T-helper 1 cell treated with Interleukin-12 subunit alpha and Interleukin-12 subunit beta and Interleukin-4 antibody, amounts not matched to agents 30 μg/mL and 1 μg/mL, for 36 hours (primary cell): ENCODE data around the gene SLC26A1.

ENCODE experiments used
- H3K27ac Mint-ChIP-seq: one replicate; pipeline ENCODE4 v1.8.0; 2021; ENCODE audit warnings: mild to moderate bottlenecking, mixed read lengths
- H3K27me3 Mint-ChIP-seq: one replicate; pipeline ENCODE4 v1.8.0; 2021; ENCODE audit warnings: low read depth, mixed read lengths
- H3K36me3 Mint-ChIP-seq: one replicate; pipeline ENCODE4 v1.8.0; 2021; ENCODE audit warnings: low read depth, mixed read lengths
- H3K4me1 Mint-ChIP-seq: one replicate; pipeline ENCODE4 v1.8.0; 2021; ENCODE audit warnings: low read depth, mixed read lengths
- H3K4me3 Mint-ChIP-seq: one replicate; pipeline ENCODE4 v1.8.0; 2021; ENCODE audit warnings: mild to moderate bottlenecking, moderate library complexity, mixed read lengths
- H3K9me3 Mint-ChIP-seq: one replicate; pipeline ENCODE4 v1.8.0; 2021; ENCODE audit warnings: mixed read lengths

Gene SLC26A1

DNA sequence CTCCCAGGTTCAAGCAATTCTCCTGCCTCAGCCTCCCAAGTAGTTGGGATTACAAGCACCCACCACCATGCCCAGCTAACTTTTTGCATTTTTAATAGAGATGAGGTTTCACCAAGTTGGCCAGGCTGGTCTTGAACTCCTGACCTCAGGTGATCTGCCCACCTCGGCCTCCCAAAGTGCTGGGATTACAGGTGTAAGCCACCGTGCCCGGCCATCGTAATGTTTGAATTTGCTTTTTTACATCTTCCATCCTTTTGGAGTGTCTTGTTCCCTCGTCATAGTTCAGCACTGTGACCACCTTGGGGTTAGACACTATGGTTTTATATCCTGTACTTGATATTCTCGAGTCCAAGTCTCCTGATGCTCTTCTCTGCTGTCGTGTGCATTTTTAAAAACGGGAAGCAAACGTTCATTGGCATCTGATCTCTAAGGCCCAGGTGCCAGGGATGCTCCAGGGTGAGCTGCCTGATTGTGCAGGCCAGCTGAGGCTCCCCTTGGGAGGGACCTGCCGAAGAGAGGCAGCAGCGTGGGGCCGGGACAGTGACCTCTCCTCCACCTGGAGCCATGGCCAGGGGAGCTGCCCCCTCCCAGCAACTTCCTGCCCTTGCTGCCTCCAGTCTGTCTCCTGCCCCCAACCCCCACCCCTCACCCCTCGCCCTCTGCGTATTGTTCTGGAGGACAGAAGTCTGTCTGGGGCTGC, 36.5 kb downstream of the SLC26A1 start:
- H3K4me3 Mint-ChIP-seq: no peak overlapping the region
- H3K9me3 Mint-ChIP-seq: no peaks in the 10 kb centered on the region
- H3K4me1 Mint-ChIP-seq: no peaks in the 10 kb centered on the region
- H3K36me3 Mint-ChIP-seq: no peaks in the 10 kb centered on the region
- no peaks in the 10 kb centered on the region for H3K27me3 Mint-ChIP-seq
- no peak overlapping the region for H3K27ac Mint-ChIP-seq

DNA sequence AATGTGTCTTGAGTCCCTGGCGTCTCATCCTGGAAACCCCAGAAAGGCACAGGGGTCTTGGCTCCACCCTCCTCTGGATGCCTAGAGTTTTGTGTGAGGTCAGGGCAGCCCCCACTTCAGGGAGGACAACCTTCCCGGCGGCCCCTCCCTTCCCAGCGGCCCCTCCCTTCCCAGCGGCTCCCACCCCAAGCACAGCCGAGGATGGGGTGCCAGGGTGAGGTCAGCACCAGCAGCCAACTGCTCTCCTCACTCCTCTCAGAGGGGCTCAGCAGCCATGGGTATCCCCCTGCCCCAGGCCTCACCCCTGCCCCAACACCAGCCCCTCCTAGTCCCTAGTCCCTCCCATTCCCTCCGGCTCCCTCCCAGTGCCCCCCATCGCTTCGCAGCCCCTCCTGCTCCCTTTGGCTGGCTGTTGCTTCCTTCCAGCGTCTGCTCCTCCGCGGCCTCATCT, 37.2 kb downstream of the SLC26A1 start:
- H3K4me3 Mint-ChIP-seq: no peak overlapping the region
- no peaks in the 10 kb centered on the region for H3K36me3 Mint-ChIP-seq
- no peaks in the 10 kb centered on the region for H3K27me3 Mint-ChIP-seq
- no peaks in the 10 kb centered on the region for H3K4me1 Mint-ChIP-seq
- H3K9me3 Mint-ChIP-seq: no peaks in the 10 kb centered on the region
- no peak overlapping the region for H3K27ac Mint-ChIP-seq

DNA sequence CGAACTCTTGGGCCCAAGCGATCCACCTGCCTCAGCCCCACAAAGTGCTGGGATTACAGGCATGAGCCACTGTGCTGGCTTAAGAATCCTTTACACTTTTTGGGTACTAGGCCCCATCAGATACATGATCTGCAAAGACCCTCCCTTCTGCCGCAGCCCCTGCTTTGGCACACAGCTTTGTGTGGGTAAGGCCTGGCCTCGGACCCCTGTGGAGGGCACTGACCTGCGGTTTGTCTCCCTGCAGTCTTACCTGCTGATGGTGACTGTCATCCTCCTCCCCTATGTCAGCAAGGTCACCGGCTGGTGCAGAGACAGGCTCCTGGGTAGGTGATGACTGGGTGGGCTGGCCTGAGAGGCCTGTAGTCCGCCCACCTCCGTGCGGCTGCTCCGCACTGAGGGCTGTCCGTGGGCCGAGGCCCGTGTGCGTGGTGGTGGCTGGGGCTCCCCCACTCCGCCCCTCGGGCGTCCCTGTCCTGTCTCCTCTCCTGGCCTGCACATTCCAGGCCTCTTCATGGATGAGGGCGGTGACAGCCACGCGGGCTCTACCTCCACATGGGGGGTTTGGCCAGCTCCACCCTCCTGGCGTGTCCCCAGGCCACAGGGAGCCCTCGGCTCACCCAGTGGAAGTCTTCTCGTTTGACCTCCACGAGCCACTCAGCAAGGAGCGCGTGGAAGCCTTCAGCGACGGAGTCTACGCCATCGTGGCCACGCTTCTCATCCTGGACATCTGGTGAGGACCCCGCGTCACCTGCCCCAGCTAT, 37.9 kb downstream of the SLC26A1 start:
- H3K4me3 Mint-ChIP-seq: no peak overlapping the region
- H3K36me3 Mint-ChIP-seq: no peaks in the 10 kb centered on the region

DNA sequence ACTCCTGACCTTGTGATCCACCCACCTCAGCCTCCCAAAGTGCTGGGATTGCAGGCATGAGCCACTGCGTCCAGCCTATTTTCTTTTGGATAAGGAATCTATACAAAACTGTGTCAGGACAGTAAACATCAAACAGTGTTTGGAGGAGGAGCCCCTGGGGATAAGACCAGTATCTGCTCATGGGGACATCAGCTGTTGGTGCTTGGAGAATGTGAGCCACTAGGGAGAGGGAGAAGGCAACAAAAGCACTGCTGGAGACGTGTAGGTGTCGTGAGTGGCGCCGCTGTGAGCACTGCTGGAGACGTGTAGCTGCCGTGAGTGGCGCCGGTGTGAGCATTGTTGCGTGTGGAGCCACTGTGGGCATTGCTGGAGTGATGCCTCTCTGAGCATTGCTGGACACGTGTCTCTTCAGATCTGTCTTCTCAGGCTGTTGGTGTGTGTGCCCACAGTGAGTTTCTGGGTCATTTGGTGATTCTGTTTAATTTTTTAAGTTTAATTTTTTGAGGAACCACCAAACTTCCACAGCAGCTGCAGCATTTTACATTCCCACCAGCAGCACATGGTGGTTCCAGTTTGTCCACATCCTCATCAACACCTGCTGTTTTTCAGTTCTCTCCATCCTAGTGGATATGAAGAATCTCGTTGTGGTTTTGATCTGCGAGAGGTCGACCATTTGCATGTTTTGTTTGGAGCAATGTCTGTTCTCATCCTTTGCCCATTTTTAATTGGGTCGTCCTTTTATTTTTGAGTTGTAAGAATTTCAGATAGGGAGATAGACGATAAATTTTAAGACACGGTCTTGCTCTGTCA, 38.8 kb downstream of the SLC26A1 start:
- H3K9me3 Mint-ChIP-seq: no peaks in the 10 kb centered on the region
- H3K36me3 Mint-ChIP-seq: no peaks in the 10 kb centered on the region
- no peak overlapping the region for H3K27ac Mint-ChIP-seq
- H3K4me1 Mint-ChIP-seq: no peaks in the 10 kb centered on the region
- H3K4me3 Mint-ChIP-seq: no peak overlapping the region
- no peaks in the 10 kb centered on the region for H3K27me3 Mint-ChIP-seq

More for the DNA sequence above, 37.9 kb downstream of the SLC26A1 start:
- Mint-ChIP-seq H3K27me3 (no peaks in the 10 kb centered on the region), H3K9me3 (no peaks in the 10 kb centered on the region), H3K4me1 (no peaks in the 10 kb centered on the region), H3K27ac (no peak overlapping the region)

DNA sequence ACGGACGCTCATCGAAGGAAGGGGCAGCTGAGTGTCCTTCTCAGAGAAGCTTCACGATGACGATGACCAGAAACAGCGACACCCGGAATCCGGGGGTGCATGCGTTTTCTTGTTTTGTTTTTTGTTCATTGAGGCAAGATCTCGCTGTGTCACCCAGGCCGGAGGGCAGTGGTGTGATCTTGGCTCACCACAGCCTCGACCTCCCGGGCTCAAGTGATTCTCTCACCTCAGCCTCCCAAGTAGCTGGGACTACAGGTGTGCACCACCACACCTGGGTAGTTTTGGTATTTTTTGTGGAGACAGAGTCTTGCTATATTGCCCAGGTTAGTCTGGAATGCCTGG, 39.7 kb downstream of the SLC26A1 start:
- no peaks in the 10 kb centered on the region for H3K36me3 Mint-ChIP-seq
- no peaks in the 10 kb centered on the region for H3K9me3 Mint-ChIP-seq
- H3K27me3 Mint-ChIP-seq: no peaks in the 10 kb centered on the region
- no peak overlapping the region for H3K27ac Mint-ChIP-seq
- H3K4me3 Mint-ChIP-seq: no peak overlapping the region
- no peaks in the 10 kb centered on the region for H3K4me1 Mint-ChIP-seq

DNA sequence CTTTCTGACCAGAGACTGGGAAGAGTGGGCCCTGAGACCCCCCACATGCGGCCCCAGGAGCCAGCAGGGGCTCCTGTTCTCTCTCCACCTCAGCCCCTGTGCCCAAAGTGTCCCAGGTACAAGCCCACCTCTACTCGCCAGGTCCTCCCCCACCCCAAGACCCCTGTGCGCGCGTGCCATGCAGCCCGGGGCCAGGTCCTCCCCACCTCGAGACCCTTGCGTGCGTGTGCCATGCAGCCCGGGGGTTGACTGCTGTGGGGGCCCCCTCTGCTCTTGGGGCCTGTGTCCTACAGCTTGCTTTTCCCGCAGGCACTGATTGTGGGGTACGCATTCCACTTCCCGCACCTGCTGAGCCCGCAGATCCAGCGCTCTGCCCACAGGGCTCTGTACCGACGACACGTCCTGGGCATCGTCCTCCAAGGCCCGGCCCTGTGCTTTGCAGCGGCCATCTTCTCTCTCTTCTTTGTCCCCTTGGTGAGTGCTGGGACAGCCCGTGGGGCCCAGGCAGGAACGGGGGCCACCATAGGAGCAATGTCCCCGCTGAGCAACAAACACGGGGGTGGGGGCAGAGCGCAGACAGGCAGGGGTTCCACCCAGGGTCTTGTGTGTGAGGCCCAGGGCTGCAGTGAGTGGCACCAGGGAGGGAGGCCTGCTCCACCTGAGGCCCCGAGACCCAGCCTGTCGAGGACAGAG, 40.2 kb downstream of the SLC26A1 start:
- Mint-ChIP-seq H3K9me3 (no peaks in the 10 kb centered on the region), H3K27ac (no peak overlapping the region), H3K27me3 (no peaks in the 10 kb centered on the region), H3K36me3 (no peaks in the 10 kb centered on the region), H3K4me1 (no peaks in the 10 kb centered on the region), H3K4me3 (no peak overlapping the region)

DNA sequence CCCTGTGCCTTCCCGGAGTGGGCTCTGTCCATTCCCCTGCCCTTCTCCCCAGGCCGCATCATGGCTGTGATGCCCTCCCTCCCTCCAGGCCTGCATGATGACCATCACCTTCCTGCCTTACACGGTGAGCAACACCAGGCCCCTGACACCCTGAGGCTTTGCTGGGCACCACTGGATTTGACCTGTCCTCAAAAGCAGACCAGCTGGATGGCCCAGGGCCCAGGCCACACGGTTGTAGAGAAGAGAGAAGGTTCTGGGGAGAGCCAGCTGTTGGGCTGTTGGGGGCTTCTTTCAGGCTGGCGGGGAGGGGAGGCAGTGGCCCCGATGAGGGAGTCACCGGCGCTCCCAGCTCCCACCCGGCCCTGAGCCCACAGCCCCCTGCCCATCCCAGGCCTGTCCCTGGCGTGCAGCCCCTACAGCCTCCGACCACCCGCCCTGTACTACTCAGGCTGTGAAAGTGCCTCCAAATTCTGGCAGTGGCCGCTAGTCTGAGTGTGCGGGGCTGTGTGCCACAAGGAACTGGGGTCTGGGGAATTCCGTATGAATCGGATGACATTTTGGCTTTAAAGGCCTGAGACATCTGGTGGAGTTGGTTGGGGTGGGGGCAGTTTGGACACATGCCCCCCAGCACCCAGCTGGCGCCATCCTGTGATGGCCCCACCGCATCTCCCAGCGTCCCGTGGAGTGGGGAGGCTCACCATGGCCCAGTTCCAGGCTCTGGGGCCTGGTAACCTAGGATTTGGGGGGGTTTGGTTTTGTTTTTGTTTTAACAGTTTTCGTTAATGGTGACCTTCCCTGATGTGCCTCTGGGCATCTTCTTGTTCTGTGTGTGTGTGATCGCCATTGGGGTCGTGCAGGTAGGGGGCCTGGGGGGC, 41.4 kb downstream of the SLC26A1 start:
- H3K4me1 Mint-ChIP-seq: no peaks in the 10 kb centered on the region
- H3K4me3 Mint-ChIP-seq: no peak overlapping the region
- H3K9me3 Mint-ChIP-seq: no peaks in the 10 kb centered on the region
- no peaks in the 10 kb centered on the region for H3K27me3 Mint-ChIP-seq
- H3K36me3 Mint-ChIP-seq: no peaks in the 10 kb centered on the region
- no peak overlapping the region for H3K27ac Mint-ChIP-seq

DNA sequence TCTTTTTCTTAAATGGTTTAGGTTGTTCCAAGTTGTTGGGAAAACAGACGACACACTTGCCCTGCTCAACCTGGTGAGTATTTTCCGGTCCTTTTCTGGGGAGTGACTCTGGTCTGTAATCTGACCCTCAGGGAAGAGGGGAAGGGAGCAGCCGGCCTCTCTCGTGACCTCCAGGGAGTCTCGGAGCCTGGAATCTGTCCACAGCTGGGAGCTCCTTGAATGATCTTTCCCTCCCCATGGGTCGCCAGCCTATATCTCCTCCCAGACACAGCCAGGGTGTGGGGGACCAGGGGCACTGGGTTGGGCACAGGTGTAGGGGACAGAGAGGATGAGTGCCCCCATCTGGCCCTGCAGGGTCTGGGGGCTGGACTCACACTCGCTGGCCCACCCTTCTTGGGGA, 42.0 kb downstream of the SLC26A1 start:
- Mint-ChIP-seq H3K4me3 (no peak overlapping the region), H3K27me3 (no peaks in the 10 kb centered on the region), H3K36me3 (no peaks in the 10 kb centered on the region), H3K4me1 (no peaks in the 10 kb centered on the region), H3K9me3 (no peaks in the 10 kb centered on the region), H3K27ac (no peak overlapping the region)

DNA sequence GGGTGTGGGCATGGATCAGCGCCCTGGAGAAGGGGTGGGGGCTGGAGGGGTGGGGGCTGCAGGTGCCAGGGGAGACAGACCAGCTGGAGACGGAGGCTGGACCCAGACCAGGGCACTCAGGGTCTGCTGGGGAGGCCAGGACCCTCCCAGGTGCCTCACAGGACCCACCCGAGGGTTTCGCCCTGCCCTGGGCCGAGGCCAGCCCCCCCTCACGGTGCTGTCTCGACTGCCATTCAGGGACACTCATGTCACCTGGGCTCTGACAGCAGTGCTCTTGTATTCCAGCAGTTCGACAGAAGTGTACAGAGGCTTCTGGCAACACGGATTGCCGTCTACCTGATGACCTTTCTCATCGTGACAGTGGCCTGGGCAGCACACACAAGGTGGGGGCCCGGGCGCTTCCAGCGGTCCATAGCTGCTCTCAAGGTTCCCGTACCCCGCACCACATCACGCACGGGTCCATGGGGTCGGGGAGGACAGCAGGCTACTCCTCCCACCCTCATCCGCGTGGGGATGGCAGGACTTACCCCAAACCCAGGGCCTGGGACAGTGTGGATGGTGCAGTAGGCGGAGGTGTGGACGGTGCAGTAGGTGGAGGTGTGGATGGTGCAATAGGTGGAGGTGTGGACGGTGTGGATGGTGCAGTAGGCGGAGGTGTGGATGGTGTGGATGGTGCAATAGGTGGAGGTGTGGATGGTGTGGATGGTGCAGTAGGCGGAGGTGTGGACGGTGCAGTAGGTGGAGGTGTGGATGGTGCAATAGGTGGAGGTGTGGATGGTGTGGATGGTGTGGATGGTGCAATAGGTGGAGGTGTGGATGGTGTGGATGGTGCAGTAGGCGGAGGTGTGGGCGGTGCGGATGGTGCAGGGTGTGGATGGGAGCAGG, 42.8 kb downstream of the SLC26A1 start:
- no peaks in the 10 kb centered on the region for H3K36me3 Mint-ChIP-seq
- no peaks in the 10 kb centered on the region for H3K27me3 Mint-ChIP-seq
- H3K27ac Mint-ChIP-seq: no peak overlapping the region
- no peak overlapping the region for H3K4me3 Mint-ChIP-seq
- H3K9me3 Mint-ChIP-seq: no peaks in the 10 kb centered on the region
- no peaks in the 10 kb centered on the region for H3K4me1 Mint-ChIP-seq

DNA sequence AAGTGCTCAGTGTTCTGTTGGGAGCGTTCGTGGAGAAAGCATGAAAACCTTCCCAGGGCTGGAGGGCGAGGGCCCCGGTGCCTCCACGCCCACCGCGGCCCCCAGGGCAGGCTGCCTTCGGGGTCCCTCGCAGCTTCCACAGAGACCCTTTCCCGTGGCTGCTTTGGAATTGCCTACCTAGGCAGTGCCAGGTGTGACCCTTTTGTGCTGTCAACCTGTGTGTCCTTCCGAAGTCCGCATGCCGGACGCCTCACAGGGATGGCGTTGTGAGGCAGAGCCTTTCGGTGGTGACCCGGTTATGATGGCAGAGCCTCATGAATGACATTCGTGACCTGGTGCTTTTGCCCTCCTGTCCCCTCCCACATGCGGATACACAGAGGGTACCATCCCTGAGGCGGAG, 43.5 kb downstream of the SLC26A1 start:
- H3K27me3 Mint-ChIP-seq: no peaks in the 10 kb centered on the region
- H3K36me3 Mint-ChIP-seq: no peaks in the 10 kb centered on the region
- H3K27ac Mint-ChIP-seq: no peak overlapping the region
- H3K4me3 Mint-ChIP-seq: no peak overlapping the region
- no peaks in the 10 kb centered on the region for H3K4me1 Mint-ChIP-seq
- no peaks in the 10 kb centered on the region for H3K9me3 Mint-ChIP-seq

DNA sequence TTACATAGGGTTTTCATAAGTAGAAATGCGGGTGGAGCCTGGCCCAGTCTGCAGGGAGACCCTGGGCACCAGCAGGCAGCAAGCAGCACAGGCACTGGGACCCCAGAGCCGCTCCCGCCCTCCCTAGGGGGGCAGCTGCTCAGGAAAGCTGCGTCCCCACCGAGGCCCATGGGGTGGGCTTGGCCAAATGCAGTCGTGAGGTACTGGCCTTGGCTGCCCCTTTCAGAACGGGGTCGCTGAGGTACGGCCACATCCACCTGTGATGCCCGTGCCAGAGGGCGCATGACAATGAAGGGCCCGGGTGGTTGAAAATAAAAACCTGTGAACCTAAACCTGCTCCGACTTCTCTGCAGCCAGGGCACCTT, 44.3 kb downstream of the SLC26A1 start:
- H3K4me1 Mint-ChIP-seq: no peaks in the 10 kb centered on the region
- no peak overlapping the region for H3K4me3 Mint-ChIP-seq
- no peak overlapping the region for H3K27ac Mint-ChIP-seq
- H3K27me3 Mint-ChIP-seq: no peaks in the 10 kb centered on the region
- no peaks in the 10 kb centered on the region for H3K36me3 Mint-ChIP-seq
- no peaks in the 10 kb centered on the region for H3K9me3 Mint-ChIP-seq

DNA sequence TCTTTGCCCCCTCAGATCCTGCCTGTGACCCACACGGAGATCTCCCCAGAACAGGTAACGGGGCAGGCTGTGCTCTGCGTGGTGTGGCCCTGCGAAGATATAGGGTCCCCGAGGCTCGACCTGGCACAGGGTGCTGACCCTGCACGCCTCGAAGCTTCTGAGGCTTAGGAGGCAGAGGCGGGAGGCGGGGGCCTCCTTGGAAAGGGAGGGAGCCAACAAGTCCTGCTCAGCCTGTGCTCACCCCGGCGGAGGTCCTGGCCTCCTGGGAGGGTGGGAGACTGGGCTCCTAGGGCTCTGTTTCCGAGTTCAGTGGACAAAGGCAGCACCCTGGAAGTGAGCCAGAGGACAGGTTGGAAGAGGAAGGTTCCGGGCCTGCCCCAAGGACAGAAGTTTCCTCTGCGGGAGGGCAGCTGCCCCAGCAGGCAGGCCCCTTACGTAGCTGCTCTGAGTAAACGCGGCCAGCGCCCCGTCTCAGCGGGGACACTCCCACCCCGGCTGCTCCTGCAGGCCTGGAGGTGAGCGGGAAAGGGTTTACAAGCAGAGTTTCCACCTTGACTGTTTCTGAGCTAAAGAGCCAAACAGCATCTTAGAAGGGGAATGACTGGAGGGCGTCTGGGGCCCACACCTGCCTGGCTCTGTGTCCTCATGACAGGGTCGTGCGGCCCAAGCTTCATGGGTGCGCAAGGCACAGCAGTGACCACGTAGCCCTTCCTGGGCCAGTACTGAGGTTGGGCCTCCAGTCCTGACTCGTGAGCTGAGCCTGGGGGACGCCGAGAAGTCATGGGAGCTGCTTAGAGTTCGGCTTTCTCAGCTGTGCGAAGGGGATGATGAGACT, 44.9 kb downstream of the SLC26A1 start:
- no peak overlapping the region for H3K4me3 Mint-ChIP-seq
- H3K36me3 Mint-ChIP-seq: no peaks in the 10 kb centered on the region
- no peak overlapping the region for H3K27ac Mint-ChIP-seq
- no peaks in the 10 kb centered on the region for H3K27me3 Mint-ChIP-seq
- no peaks in the 10 kb centered on the region for H3K4me1 Mint-ChIP-seq
- no peaks in the 10 kb centered on the region for H3K9me3 Mint-ChIP-seq
